Measurements from ENCODE around the gene CFAP70.

- TF ChIP-seq CTCF (IDR thresholded peaks at IDR 0.05; ENCODE audit: low read depth, low read length) (no peak), EZH2phosphoT487 (IDR thresholded peaks at IDR 0.05; ENCODE audit: low read depth) (no peak)
Measured at GRCh38 chr10:73406846-73407245, 48.2 kb upstream of the CFAP70 start.
